Suppressor macrophage (primary cell): ENCODE data around the gene TBX4.
"Not testable (repeated sequence)": the region's sequence is repeated elsewhere in the genome, so short reads cannot be mapped to it uniquely, and the experiment has no call there.

ENCODE experiments used
- DNase-seq, 4 experiments: peaks; one replicate each; pipeline ENCODE4 v3.0.0-alpha.2; 2020 to 2022

The TBX4 gene

GRCh38 chr17:61429831-61430230 is 22.4 kb upstream of the TBX4 start:
- DNase-seq, result not testable (repeated sequence)

GRCh38 chr17:61431594-61432311 is 20.5 kb upstream of the TBX4 start:
- no peak for DNase-seq

GRCh38 chr17:61436273-61436672 is 15.9 kb upstream of the TBX4 start:
- no peak for DNase-seq

GRCh38 chr17:61436995-61437704 is 15.1 kb upstream of the TBX4 start:
- DNase-seq, result no peak

- no peak for DNase-seq
Observed at GRCh38 chr17:61440697-61441096, 11.5 kb upstream of the TBX4 start.

GRCh38 chr17:61441507-61441906 is 10.7 kb upstream of the TBX4 start:
- DNase-seq, result not testable (repeated sequence)

GRCh38 chr17:61442136-61442775 is 10.0 kb upstream of the TBX4 start:
- DNase-seq, result no peak

GRCh38 chr17:61442878-61443474 is 9.2 kb upstream of the TBX4 start:
- no peak for DNase-seq

- no peak for DNase-seq
Observed at GRCh38 chr17:61443475-61443882, 8.7 kb upstream of the TBX4 start.

GRCh38 chr17:61444075-61444474 is 8.1 kb upstream of the TBX4 start:
- no peak for DNase-seq

- no peak for DNase-seq
Observed at GRCh38 chr17:61444831-61445230, 7.4 kb upstream of the TBX4 start.

- no peak for DNase-seq
Observed at GRCh38 chr17:61447358-61447757, 4.9 kb upstream of the TBX4 start.

GRCh38 chr17:61448042-61448441 is 4.2 kb upstream of the TBX4 start:
- no peak for DNase-seq

GRCh38 chr17:61449140-61449539 is 3.1 kb upstream of the TBX4 start:
- not testable (repeated sequence) for DNase-seq

GRCh38 chr17:61449707-61450640 is 2.2 kb upstream of the TBX4 start:
- DNase-seq, result no peak

- DNase-seq, result no peak
Observed at GRCh38 chr17:61450641-61451537, 1.3 kb upstream of the TBX4 start.

GRCh38 chr17:61451538-61452300 is 503 bp upstream of the TBX4 start:
- peak in 1 of 4 experiments; percentile 41 for DNase-seq

- no peak for DNase-seq
Observed at GRCh38 chr17:61453566-61454380, 1.6 kb downstream of the TBX4 start.
